Fibroblast of the aortic adventitia (primary cell): ENCODE data around the gene ACTN1. TPM values are rescaled to one million over a fixed set of nuclear protein-coding genes. Genes with fewer than 3 reads are reported as not detected.
A peak's percentile ranks its signal among the peaks of the same experiment; 100 is the strongest.
"Not testable (repeated sequence)": the region's sequence is repeated elsewhere in the genome, so short reads cannot be mapped to it uniquely, and the experiment has no call there.

Source experiments
- DNase-seq: peaks from one replicate; pipeline ENCODE4 v3.0.0-alpha.2; 2010; ENCODE audit warnings: low read depth
- H3K4me3 ChIP-seq: 2 replicates; pipeline ENCODE4 v1.5.1; 2011; ENCODE audit warnings: low read depth, mild to moderate bottlenecking, control low read depth, low read length, moderate library complexity
- CTCF ChIP-seq: IDR thresholded peaks from 2 replicates; pipeline ENCODE4 v1.5.1; 2011; ENCODE audit warnings: mild to moderate bottlenecking, low read length, control low read depth, inconsistent platforms; ENCODE audit not compliant: insufficient read depth
- total RNA-seq: library from RNA; depleted of rRNA; stranded (reverse); fragments of >200 nt; gene quantifications from 2 replicates; pipeline ENCODE4 v1.2.3, GENCODE V29; 2012; ENCODE audit warnings: low replicate concordance

Gene ACTN1
- total RNA-seq, 1 donor: 114 TPM

- DNase-seq: no peak
- no peak for TF ChIP-seq CTCF
- no peak overlapping the region for H3K4me3 ChIP-seq
Measured at GRCh38 chr14:68851078-68851477, 128.0 kb downstream of the ACTN1 start.

- no peak for TF ChIP-seq CTCF
- no peak overlapping the region for H3K4me3 ChIP-seq
- no peak for DNase-seq
Measured at GRCh38 chr14:68849416-68849815, 129.7 kb downstream of the ACTN1 start.

GRCh38 chr14:68848253-68848652 lies 130.8 kb downstream of the ACTN1 start:
- H3K4me3 ChIP-seq: no peak overlapping the region
- no peak for DNase-seq
- TF ChIP-seq CTCF: no peak

- not testable (repeated sequence) for DNase-seq, H3K4me3 ChIP-seq
Measured at GRCh38 chr14:68847640-68848039, 131.5 kb downstream of the ACTN1 start.

GRCh38 chr14:68846466-68846865 lies 132.6 kb downstream of the ACTN1 start:
- no peak for TF ChIP-seq CTCF
- H3K4me3 ChIP-seq: no peak overlapping the region

GRCh38 chr14:68844210-68844545 lies 134.9 kb downstream of the ACTN1 start:
- DNase-seq: no peak
- H3K4me3 ChIP-seq: no peak overlapping the region
- TF ChIP-seq CTCF: no peak

More at GRCh38 chr14:68846466-68846865, 132.6 kb downstream of the ACTN1 start:
- DNase-seq: no peak

GRCh38 chr14:68843471-68844209 lies 135.5 kb downstream of the ACTN1 start:
- H3K4me3 ChIP-seq: peak overlapping the region; percentile 31
- peak; percentile 92 for TF ChIP-seq CTCF
- peak; percentile 74 for DNase-seq
